KOPT-K1 (cell line): Measurements from ENCODE around the gene CDH6.

Experiments
- H3K27ac ChIP-seq: fragments of 200-600 bp; sonication (generic); 2 replicates; pipeline ENCODE4 v1.5.1; 2016; ENCODE audit warnings: antibody characterized with exemption, mild to moderate bottlenecking, low read depth, low read length; ENCODE audit not compliant: poor library complexity, severe bottlenecking
- H3K36me3 ChIP-seq: fragments of 200-600 bp; sonication (generic); 2 replicates; pipeline ENCODE4 v1.5.1; 2017; ENCODE audit warnings: antibody characterized with exemption, mild to moderate bottlenecking, low read length, moderate library complexity; ENCODE audit not compliant: insufficient read depth
- H3K9me3 ChIP-seq: fragments of 200-600 bp; sonication (generic); 2 replicates; pipeline ENCODE4 v1.5.1; 2017; ENCODE audit warnings: antibody characterized with exemption, low read length, mild to moderate bottlenecking; ENCODE audit not compliant: insufficient read depth, poor library complexity, severe bottlenecking

Gene CDH6

GRCh38 chr5:31193591-31194467 lies at the start of gene CDH6:
Gene CDH6 (plus strand): TSS chr5:31193686. CDS start chr5:31267474, 73,788 bp downstream.
- Histone ChIP-seq H3K27ac (no peak within 1 kb of the TSS), H3K36me3 (no peaks in the 10 kb centered on the region), H3K9me3 (no peaks in the 10 kb centered on the region)

- Histone ChIP-seq H3K9me3 (no peaks in the 10 kb centered on the region), H3K27ac (no peak overlapping the region), H3K36me3 (no peaks in the 10 kb centered on the region)
Measured at GRCh38 chr5:31144364-31144763, 49.1 kb upstream of the CDH6 start.

DNA sequence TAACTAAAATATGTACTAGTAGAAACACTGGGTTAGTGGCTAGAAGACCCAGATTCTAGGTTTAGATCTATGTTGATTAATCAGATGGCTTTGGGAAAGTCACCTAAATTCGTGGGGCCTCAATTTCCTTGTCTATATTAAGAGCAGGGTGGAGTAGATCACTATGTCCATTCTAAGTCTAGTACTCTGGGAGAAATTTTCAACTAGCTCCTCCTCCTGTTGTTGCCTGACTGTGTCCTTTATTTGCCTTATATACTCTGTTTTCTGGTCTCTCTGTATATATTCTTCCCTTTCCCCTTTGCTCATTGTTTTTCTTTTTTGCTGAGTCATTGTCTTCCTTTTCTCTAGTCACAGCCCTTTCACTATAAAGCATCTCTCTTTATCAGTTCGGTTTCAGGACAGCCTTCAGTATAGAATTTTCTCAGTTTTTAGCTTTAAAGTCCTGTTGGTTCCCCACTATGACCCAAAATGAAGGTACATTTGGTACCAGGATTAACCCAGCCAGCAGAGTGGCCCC lies 44.5 kb upstream of the CDH6 start:
- no peaks in the 10 kb centered on the region for H3K36me3 ChIP-seq
- H3K27ac ChIP-seq = no peak overlapping the region
- no peaks in the 10 kb centered on the region for H3K9me3 ChIP-seq

DNA sequence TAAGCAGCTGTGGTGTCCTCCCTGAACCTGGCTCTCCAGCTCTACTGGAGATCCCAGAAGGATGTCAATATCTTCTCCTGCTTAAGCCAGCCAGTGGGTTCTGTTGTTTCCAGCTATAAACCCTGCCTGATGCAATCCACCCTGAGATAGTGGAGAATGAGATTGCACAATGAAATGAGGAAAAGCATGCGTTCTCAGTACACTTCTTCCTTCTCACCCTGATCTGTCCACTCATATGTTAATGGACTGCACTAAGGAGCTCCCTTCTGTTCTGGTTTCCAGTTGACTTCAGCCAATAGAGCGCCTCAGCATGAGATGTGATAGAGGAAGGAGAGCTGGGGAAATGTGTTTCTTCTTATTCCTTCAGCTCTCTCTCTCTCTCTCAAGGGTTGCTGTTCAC lies 40.0 kb upstream of the CDH6 start:
- H3K9me3 ChIP-seq = no peaks in the 10 kb centered on the region
- H3K27ac ChIP-seq = no peak overlapping the region
- no peaks in the 10 kb centered on the region for H3K36me3 ChIP-seq

DNA sequence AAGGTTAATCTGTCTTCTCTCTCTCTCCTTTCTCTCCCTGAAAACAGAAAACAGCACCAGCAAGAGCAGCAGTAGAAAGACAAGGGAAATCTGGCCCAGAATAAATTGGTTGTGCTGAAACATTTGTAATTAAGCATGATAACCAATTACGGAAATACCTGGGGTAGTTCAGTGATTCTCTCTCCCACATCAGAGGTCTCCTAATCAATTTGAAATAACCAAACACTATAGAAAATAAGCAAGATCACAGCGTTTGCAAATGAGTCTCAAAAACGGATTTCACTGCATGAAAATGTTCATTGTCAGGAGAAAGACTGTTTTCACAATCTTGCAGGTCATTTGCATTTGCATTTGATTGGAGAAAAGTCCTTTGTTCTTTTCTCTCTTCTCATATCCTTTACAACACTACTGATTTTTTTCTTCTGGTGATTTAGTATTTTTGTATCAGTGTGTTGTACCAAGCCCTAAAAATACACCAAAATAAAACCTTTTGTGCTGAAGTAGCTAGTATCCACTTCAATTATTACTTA lies 36.8 kb upstream of the CDH6 start:
- H3K27ac ChIP-seq = no peak overlapping the region
- no peaks in the 10 kb centered on the region for H3K9me3 ChIP-seq
- H3K36me3 ChIP-seq = no peaks in the 10 kb centered on the region

GRCh38 chr5:31157720-31158119 lies 35.8 kb upstream of the CDH6 start:
- no peak overlapping the region for H3K27ac ChIP-seq
- no peaks in the 10 kb centered on the region for H3K36me3 ChIP-seq
- no peaks in the 10 kb centered on the region for H3K9me3 ChIP-seq

DNA sequence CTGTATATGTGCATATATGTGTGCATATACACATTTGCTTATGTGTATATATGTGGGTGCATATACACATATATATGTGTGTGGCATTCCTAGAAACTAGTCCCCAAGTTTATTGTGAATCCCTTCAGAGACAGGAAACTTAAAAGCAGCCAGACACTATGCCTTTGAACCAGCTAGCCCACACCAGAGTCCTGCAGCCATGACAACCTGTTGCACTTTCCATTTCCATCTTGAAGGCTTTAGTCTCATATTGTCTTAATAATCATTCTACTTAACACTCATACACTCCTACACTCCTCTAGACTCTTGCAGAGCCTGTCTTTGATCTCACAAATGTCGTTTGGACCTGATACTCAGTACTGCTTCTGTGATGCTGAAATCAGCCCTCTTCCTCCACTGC lies 34.8 kb upstream of the CDH6 start:
- Histone ChIP-seq H3K27ac (no peak overlapping the region), H3K36me3 (no peaks in the 10 kb centered on the region), H3K9me3 (no peaks in the 10 kb centered on the region)

- H3K9me3 ChIP-seq = no peaks in the 10 kb centered on the region
- H3K36me3 ChIP-seq = no peaks in the 10 kb centered on the region
- no peak overlapping the region for H3K27ac ChIP-seq
Measured at GRCh38 chr5:31161781-31162181, 31.7 kb upstream of the CDH6 start.

DNA sequence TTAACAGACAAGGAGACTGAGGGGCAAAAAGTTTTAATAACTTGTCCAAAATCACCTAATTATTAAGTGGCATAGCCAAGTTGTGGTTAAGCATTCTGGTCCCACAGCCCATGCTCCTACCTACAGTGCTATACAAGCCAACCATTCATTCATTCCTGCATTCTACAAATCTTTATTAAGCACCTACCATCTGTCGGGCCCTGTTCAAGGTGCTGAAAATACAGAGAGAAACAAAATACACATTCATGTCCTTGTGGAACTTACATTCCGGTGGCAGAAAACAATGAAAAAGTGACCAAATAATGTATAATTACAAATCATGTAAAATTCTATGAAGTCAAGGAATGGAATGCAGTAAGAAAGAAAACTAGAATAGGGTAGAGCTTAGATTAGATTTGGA lies 27.8 kb upstream of the CDH6 start:
- Histone ChIP-seq H3K9me3 (no peaks in the 10 kb centered on the region), H3K36me3 (no peaks in the 10 kb centered on the region), H3K27ac (no peak overlapping the region)

DNA sequence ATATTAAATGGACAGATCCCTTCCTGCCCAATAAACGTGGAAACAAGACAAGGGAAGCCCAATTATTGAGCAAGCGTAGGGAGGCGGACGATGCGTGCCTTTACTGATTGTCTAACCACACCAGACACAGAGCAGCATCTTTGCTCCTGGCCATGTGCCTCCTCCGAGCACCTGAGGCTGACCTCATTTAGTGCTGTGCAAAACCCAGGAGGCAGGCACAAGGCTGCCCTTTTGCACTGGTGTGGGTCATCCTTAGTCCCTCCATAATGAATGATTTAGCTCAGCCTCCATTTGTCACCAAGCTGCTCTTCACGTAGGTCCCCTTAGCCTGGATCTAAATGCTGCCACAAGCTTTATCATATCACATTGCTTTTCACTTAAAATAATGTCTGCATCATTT lies 24.1 kb upstream of the CDH6 start:
- Histone ChIP-seq H3K9me3 (no peaks in the 10 kb centered on the region), H3K36me3 (no peaks in the 10 kb centered on the region), H3K27ac (no peak overlapping the region)

GRCh38 chr5:31172881-31173280 lies 20.6 kb upstream of the CDH6 start:
- H3K27ac ChIP-seq = no peak overlapping the region
- no peaks in the 10 kb centered on the region for H3K9me3 ChIP-seq
- no peaks in the 10 kb centered on the region for H3K36me3 ChIP-seq

DNA sequence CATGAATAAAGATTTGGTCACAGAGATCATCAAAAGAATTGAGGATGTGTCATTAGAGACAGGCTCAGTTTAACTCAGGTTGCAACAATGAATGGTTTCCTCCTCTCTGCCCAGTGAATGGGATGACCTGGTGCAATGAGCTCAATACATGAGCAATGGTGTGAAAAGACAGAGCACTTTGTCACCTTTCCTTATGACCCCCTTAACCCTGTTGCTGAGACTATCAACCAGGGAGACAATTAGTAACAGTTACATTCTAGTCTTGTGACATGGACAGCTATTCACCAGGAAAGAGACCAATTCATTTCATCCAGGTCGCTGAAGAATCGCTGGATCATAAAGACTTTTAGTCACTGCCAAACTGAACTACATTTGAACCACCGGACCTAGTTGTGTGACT lies 19.9 kb upstream of the CDH6 start:
- Histone ChIP-seq H3K36me3 (no peaks in the 10 kb centered on the region), H3K27ac (no peak overlapping the region), H3K9me3 (no peaks in the 10 kb centered on the region)

DNA sequence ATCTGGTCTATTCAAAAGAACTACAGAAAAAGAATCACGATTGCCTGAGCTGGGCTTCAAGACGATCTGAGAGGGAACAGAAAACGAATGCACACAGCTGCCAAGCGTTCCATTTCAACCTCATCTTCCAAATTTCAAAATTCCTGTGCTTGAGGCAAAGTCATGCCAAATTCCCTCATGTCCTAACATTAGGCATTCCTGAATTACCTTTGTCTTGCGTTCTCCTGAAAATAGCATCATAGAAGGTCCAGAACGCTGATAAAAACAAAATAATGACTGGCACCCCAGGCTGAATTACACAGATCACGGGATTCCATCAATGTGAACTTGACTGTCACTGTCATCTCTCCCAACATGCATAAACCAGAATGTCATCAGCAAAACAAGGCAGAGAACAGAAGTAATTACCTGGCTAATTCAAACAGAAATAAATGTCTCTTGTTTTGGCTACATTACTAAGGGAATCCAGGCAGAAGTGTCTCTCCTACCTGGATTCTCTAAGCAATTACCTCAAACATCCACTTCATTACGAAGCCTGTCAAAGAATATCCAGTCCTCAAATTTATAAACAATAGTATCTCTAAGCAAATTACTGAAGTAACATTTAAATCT lies 12.0 kb upstream of the CDH6 start:
- H3K27ac ChIP-seq = no peak overlapping the region
- no peaks in the 10 kb centered on the region for H3K36me3 ChIP-seq
- no peaks in the 10 kb centered on the region for H3K9me3 ChIP-seq

DNA sequence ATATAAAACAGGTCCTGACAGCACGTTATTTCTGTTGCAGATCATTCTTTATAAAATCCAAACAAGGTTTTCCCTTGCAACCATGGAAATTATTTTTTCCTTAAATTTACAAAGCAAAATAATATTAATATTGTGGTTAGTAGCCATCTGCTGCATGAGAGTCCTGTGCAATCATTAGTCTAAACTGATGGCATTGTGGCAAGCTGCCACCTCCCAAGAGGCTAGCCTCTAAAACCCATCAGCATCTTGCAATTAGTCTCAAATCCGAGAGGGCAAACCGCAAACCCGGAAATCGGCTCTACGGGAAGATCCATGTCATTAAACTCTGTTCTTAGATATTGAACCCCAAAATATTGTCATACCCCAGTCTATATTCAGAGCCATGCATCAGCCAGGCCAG lies 11.3 kb upstream of the CDH6 start:
- Histone ChIP-seq H3K27ac (no peak overlapping the region), H3K9me3 (no peaks in the 10 kb centered on the region)

DNA sequence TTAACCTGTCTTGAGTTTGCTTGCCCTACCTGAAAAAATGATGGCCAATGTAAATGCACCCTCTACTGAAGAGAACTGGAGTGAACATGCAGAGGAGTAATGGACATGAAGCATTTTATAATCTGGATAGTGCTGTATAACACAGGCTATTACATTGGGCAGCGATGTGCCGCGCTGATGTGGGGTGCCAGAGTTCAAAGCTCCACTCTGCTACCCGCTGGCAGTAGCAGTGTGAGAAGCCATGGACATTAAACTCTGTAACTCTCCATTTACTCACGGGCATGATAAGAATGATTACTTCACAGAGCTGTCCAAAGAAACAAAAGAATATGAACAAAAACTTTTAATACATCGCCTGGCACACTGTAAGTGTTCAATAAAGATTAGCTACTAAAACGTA lies 7.5 kb upstream of the CDH6 start:
- no peaks in the 10 kb centered on the region for H3K9me3 ChIP-seq
- no peaks in the 10 kb centered on the region for H3K36me3 ChIP-seq
- H3K27ac ChIP-seq = no peak overlapping the region

More for the DNA sequence above, 11.3 kb upstream of the CDH6 start:
- no peaks in the 10 kb centered on the region for H3K36me3 ChIP-seq
